GM21723 (cell line): ENCODE results near the gene CAPS.
"Not testable (repeated sequence)": the region's sequence is repeated elsewhere in the genome, so short reads cannot be mapped to it uniquely, and the experiment has no call there.

Experiments used
- ATAC-seq: cut with Tn5 transposase; IDR thresholded peaks from one replicate; pipeline ENCODE4 v1.9.1; 2021; ENCODE audit warnings: mild to moderate bottlenecking, moderate library complexity; ENCODE audit not compliant: unreplicated experiment

Gene CAPS

DNA sequence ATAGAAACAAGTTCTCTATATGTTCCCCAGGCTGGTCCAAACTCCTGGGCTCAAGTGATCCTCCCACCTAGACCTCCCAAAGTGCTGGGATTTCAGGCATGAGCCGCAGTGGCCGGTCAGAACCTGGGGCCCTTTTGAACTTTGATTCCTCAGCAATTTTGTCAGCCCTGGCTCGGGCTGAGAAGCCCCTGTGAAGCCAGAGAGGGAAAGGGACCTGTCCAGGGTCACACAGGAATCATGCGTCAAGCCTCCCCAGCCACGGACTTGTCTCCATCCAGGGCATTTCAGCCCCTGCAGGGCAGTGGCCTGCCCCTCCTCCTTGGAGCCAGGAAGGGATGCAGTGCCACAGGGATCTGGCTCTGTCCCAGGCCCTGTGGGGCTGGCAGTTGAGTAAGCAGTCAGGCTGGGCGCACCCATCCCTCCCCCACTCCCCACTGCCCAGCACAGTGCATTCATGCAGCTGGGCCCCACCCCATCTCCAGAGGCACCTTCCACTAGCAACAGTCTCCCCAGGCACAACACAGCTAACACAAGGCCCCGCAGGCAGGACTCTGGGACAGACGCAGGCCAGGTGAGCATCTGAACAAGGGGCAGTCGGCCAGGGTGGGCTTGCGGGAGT is at the start of gene CAPS:
Gene CAPS (plus strand): TSS at position 516 of the 619 bp plus-strand sequence. CDS start 153 bp downstream, outside the sequence.
- ATAC-seq: no peak

GRCh38 chr19:5864725-5865486 is 49.1 kb upstream of the CAPS start:
- no peak for ATAC-seq

- no peak for ATAC-seq
Measured at GRCh38 chr19:5865772-5866171, 48.3 kb upstream of the CAPS start.

DNA sequence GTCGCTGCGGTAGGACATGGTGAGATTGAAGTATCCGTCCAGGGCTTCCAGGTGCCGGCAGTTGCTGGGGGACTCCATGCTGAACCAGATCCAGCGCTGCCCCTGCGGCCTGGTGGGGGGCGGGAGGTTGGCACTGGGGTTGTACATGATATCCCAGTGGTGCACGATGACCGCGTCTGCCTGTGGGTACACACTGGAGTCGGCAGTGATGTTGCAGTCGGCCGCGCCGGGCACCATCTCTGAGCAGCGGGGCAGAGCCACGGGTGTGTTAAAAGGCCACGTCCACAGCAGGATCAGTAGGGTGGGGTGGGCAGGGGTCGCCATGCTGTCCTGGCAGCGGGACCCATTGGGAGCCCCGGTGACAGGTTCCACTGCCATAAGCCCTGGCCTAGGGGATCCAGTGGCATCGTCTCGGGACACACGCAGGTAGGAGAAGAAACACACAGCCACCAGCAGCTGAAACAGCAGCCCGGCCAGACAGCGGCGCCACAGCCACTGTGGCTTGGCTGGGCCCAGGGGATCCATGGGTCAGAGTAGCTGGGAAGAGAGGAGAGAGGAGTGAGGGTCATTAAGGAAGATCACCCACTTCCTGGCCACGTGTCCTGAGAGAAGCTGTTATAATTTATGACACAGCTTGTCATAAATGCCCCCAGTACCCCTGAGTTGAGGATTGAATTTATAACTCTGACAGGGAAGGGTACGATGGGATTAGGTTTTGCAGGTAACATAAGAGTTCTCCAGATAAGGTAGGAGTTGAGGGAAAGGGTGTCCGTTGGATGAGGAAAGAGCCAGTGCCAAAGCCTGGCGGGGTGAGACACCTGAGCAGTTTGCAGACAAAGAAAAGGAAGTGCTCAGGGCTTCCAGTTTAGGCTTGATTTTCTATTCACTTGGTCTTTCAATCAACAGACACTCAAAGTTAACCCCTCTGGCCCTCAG is 46.6 kb upstream of the CAPS start:
- no peak for ATAC-seq

- no peak for ATAC-seq
Measured at GRCh38 chr19:5870986-5871394, 43.1 kb upstream of the CAPS start.

- no peak for ATAC-seq
Measured at GRCh38 chr19:5873617-5874199, 40.3 kb upstream of the CAPS start.

GRCh38 chr19:5874496-5874895 is 39.6 kb upstream of the CAPS start:
- not testable (repeated sequence) for ATAC-seq

DNA sequence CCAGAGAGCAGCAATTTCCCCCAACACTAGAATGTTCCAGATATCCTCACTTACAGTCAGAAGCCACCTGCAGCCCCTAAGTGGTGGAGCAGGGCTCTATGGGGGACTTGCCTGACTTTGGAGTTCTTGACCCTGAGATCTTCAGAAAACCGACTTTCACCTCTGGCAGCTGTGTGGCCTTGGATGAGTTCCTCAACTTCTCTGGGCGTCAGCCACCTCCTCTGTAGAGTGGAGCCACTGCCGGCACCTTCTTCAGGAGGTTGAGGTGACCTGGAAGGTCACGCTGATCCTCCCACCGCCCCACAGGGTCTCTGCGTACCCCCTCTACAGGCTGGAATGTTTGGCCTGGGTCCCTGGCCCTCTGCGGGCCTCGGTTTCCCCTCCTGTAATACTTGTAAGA is 36.6 kb upstream of the CAPS start:
- no peak for ATAC-seq

- no peak for ATAC-seq
Measured at GRCh38 chr19:5877882-5878281, 36.2 kb upstream of the CAPS start.

DNA sequence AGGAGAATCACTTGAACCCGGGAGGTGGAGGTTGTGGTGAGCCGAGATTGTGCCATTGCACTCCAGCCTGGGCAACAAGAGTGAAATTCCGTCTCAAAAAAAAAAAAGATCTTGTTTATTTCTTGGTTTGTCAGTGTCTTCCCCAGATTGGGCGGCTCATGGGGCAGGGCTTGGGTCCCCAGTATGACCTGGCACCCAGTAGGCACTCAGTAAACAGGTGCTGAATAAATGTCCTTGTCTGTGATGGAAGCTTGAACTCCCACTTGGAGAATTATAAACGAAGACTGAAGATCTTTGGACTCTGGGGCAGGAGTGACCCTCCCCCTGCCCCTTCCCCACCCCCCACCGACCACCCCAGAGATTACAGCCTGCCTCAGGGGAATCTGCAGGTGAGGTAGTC is 33.9 kb upstream of the CAPS start:
- ATAC-seq: no peak

- no peak for ATAC-seq
Measured at GRCh38 chr19:5880604-5881078, 33.4 kb upstream of the CAPS start.

GRCh38 chr19:5881543-5882299 is 32.3 kb upstream of the CAPS start:
- no peak for ATAC-seq

DNA sequence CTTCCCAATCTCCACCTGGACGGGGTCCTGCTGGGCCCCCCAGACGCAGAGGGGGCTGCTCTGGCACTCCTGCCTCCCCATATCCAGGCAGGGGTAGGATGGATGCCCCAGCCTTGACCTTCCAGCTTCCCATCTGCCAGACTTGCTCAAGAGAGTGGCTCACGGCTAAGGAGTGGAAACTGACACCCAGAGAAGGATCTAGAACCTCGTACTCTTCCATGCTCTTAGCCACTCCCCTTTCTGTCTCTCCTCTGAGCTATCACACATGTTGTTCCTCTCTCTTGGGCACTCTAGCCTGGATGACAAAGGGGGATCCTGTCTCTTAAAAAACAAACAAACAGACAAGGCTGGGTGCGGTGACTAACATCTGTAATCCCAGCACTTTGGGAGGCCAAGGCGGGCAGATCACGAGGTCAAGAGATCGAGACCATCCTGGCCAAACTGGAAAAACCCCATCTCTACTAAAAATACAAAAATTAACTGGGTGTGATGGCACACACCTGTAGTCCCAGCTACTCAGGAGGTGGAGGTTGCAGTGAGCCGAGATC is 31.6 kb upstream of the CAPS start:
- no peak for ATAC-seq

- ATAC-seq: not testable (repeated sequence)
Measured at GRCh38 chr19:5883157-5883873, 30.7 kb upstream of the CAPS start.

DNA sequence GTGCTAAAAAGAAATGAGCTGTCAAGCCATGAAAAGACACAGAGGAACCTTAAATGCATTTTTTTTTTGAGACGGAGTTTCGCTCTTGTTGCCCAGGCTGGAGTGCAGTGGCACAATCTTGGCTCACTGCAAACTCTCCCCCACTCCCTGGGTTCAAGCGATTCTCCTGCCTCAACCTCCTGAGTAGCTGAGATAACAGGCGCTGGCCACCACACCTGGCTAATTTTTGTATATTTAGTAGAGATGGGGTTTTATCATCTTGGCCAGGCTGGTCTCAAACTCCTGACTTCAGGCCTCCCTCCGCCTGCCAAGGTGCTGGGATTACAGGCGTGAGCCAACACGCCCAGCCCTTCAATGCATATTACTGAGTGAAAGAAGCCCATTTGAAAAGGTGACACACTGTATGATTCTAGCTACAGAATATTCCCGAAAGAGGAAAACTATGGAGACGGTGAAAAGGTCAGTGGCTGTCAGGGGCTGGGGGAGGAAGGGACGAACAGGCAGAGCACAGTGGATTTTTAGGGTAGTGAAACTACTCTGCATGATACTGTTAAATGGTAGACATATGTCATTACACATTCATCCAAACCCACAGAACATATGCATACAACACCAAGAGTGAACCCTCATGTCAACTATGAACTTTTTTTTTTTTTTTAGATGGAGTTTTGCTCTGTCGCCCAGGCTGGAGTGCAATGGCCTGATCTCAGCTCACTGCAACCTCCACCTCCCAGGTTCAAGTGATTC is 29.8 kb upstream of the CAPS start:
- not testable (repeated sequence) for ATAC-seq

DNA sequence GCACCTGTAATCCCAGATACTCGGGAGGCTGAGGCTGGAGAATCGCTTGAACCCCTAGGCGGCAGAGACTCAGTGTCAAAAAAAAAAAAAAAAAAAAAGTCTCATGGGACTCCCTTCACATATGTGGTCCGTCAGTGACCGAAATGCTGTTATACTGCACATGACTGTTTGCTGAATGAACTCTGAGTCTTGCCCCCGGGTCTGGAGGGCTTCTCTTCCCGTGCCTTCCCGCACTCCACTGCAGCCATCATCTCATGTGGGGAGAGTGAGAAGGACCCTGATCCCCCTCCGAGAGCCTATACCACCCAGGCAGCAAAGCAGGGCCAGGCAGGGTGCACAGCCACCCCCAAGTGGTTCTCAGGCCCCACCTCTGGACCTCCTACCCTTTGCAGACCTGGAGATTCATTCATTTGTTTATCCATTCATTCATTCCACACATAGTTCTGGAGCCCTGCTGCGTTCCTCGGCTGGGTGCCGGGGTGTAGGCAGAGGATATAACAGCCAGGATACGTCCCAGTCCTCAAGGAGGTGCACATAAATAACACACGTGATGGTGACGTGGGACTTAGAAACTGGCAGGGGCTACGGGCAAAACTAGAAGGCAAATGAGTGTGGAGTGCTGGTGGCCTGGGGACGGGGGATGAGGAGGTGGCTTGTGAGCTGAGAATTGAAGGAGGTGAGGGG is 24.6 kb upstream of the CAPS start:
- no peak for ATAC-seq

DNA sequence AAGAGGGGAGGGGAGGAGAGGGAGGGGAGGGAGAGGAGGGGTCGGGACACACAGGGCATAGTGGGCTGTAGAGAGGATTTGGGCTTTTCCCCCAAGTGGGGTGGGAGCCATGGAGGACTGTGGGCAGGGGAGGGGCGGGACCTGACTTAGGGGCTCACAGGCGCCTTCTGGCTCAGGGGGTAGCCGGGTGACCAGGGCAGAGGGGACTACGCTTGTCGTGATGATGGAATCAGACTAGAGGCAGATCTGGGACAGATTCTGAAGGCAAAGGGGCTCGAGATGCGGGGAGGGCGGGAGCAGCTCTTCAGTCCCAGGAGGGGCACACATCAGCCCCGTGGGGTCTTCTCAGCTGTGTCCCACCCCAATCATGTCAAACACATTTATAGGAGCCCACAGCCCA is 24.0 kb upstream of the CAPS start:
- ATAC-seq: no peak

DNA sequence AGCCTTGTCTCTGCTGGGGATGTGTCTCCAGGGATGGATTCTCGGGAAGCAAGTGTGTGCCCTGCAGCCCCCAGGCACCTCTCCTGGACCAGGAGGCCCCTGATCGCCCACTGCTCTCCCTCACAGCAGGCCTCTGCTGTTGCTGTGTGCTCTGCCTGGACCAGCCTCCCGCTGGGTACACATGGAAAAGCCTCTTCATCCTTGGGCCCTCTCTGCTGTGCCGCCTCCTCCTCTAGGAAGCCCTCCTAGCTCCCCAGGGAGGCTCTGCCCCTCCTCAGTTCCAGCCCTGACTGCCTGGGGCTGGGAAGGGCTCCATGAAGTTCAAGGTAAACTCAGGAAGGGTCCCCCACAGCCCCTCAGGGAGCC is 22.5 kb upstream of the CAPS start:
- no peak for ATAC-seq
